ENCODE results near the gene ETV6. TPM values are rescaled to one million over a fixed set of nuclear protein-coding genes. Genes with fewer than 3 reads are reported as not detected.

ETV6 gene
- total and polyA plus RNA-seq, 9 of the 15 experiments (the other 6 are each of a cell fraction or from before 2014, with no cell fraction given), result 0.81 to 12.7 (median 4.1) TPM

DNA sequence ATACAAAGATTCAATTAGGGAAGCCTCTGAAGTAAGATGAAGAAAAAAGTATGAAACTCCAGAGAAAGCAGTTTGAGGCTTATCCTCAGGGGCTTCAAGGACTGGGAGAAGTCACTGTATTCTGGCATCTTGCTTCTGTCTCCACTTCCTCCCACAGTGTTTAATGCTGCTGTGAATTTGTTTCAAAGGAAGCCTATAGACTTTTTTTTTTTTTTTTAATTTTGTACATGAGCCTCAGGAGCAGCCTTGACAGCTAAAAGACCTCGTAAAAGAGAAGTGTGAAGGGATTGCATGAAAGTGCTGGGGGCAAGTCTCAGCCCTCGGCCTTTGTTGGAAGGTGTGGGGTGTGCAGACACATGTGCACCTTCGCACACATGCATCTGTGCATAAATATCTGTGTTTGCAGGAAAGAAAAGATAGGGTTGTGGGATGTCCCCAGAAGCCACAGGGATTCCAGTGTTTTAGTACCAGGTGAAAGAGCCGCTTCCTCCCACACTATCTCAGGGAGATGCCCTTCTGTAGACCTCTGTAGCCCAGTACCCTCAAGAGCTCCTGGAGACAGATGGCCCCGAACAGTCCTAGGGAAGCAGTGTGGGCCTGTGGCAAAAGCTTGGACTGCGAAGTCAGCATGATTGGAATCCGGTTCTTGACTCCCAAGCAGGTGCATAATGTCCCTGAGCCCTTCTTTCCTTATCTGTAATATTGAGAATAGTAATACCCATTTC lies 227.8 kb downstream of the ETV6 start:
- H3K36me3 ChIP-seq (ENCODE audit: control insufficient read depth, insufficient read depth, low read length), result no peaks in the 10 kb centered on the region
- no peaks in the 10 kb centered on the region for H3K4me1 ChIP-seq (replicated peaks in 1 of 2; ENCODE audit: control insufficient read depth in 2 of 2, insufficient read depth in 2 of 2, low read length in 2 of 2)
- ATAC-seq, result no peak
- no peaks in the 10 kb centered on the region for H3K79me2 ChIP-seq (ENCODE audit: control insufficient read depth, insufficient read depth, low read length)
- 67% methylated on average over 3 of the region's 7 CpGs for whole genome bisulfite sequencing (ENCODE audit: insufficient coverage, low coverage, missing lambda C conversion rate)
- H3K9me1 ChIP-seq (ENCODE audit: control insufficient read depth, insufficient read depth, low read length), result no peaks in the 10 kb centered on the region
- intact Hi-C loops (cut with micrococcal nuclease), result no loop called here
- no peaks in the 10 kb centered on the region for H4K20me1 ChIP-seq (replicated peaks; ENCODE audit: control insufficient read depth, insufficient read depth, low read length)
- POLR2A ChIA-PET, result no interaction called here
- CTCF ChIA-PET (ENCODE audit: low intra/inter-chr PET ratio), result no interaction called here
- no peak overlapping the region for H3K4me2 ChIP-seq (ENCODE audit: insufficient read depth, low read length)
- no peak overlapping the region for H3K4me3 ChIP-seq
- no peak overlapping the region for H3K27ac ChIP-seq (ENCODE audit: extremely low read depth, low read depth, low read length)
- no peaks in the 10 kb centered on the region for H3K9me3 ChIP-seq (replicated peaks; ENCODE audit: control insufficient read depth, insufficient read depth, low read depth, low read length)
- H3K9ac ChIP-seq (ENCODE audit: insufficient read depth in 1 of 2, low read depth in 2 of 2, low read length in 2 of 2), result no peak overlapping the region
- no peak for FAIRE-seq
- no peak overlapping the region for H2AFZ ChIP-seq (ENCODE audit: low read depth, low read length)
- in situ Hi-C loops (cut with MboI), result no loop called here
- DNase-seq (ENCODE audit: extremely low read depth in 1 of 4, low spot score in 3 of 4), result no peak
- no TSS peak for BruUV-seq (replicated peaks)
- no peaks in the 10 kb centered on the region for H3K27me3 ChIP-seq (ENCODE audit: control insufficient read depth in 2 of 2, insufficient read depth in 2 of 2, low read length in 2 of 2)
- TF ChIP-seq GABPA (tag; conservative IDR thresholded peaks at IDR 0.05; ENCODE audit: low read depth) (no peak), COPS2 (conservative IDR thresholded peaks at IDR 0.05) (no peak), PHF21A (IDR thresholded peaks at IDR 0.05; ENCODE audit: borderline replicate concordance, low read depth) (no peak), C11orf30 (IDR thresholded peaks at IDR 0.05; ENCODE audit: low read depth) (no peak), XRCC4 (IDR thresholded peaks at IDR 0.05; ENCODE audit: extremely low read depth, insufficient read depth, insufficient read length) (no peak), TEAD4 (IDR thresholded peaks at IDR 0.05; ENCODE audit: low read length) (no peak), TEAD4 (CRISPR knock-in tag; IDR thresholded peaks at IDR 0.05; ENCODE audit: borderline replicate concordance) (no peak), KAT7 (CRISPR knock-in tag; IDR thresholded peaks at IDR 0.05; ENCODE audit: borderline replicate concordance) (no peak), ZNF586 (CRISPR knock-in tag; conservative IDR thresholded peaks at IDR 0.05) (no peak), TGIF2 (CRISPR knock-in tag; IDR thresholded peaks at IDR 0.05) (no peak)
- TF ChIP-seq, protein P1, sequence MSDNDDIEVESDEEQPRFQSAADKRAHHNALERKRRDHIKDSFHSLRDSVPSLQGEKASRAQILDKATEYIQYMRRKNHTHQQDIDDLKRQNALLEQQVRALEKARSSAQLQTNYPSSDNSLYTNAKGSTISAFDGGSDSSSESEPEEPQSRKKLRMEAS (CRISPR knock-in tag; IDR thresholded peaks at IDR 0.05), result no peak
- TF ChIP-seq, protein P2, sequence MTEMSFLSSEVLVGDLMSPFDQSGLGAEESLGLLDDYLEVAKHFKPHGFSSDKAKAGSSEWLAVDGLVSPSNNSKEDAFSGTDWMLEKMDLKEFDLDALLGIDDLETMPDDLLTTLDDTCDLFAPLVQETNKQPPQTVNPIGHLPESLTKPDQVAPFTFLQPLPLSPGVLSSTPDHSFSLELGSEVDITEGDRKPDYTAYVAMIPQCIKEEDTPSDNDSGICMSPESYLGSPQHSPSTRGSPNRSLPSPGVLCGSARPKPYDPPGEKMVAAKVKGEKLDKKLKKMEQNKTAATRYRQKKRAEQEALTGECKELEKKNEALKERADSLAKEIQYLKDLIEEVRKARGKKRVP (CRISPR knock-in tag; IDR thresholded peaks at IDR 0.05), result no peak
- TF ChIP-seq, protein P3, sequence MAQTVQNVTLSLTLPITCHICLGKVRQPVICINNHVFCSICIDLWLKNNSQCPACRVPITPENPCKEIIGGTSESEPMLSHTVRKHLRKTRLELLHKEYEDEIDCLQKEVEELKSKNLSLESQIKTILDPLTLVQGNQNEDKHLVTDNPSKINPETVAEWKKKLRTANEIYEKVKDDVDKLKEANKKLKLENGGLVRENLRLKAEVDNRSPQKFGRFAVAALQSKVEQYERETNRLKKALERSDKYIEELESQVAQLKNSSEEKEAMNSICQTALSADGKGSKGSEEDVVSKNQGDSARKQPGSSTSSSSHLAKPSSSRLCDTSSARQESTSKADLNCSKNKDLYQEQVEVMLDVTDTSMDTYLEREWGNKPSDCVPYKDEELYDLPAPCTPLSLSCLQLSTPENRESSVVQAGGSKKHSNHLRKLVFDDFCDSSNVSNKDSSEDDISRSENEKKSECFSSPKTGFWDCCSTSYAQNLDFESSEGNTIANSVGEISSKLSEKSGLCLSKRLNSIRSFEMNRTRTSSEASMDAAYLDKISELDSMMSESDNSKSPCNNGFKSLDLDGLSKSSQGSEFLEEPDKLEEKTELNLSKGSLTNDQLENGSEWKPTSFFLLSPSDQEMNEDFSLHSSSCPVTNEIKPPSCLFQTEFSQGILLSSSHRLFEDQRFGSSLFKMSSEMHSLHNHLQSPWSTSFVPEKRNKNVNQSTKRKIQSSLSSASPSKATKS (CRISPR knock-in tag; IDR thresholded peaks at IDR 0.05), result no peak
- TF ChIP-seq, protein P4, sequence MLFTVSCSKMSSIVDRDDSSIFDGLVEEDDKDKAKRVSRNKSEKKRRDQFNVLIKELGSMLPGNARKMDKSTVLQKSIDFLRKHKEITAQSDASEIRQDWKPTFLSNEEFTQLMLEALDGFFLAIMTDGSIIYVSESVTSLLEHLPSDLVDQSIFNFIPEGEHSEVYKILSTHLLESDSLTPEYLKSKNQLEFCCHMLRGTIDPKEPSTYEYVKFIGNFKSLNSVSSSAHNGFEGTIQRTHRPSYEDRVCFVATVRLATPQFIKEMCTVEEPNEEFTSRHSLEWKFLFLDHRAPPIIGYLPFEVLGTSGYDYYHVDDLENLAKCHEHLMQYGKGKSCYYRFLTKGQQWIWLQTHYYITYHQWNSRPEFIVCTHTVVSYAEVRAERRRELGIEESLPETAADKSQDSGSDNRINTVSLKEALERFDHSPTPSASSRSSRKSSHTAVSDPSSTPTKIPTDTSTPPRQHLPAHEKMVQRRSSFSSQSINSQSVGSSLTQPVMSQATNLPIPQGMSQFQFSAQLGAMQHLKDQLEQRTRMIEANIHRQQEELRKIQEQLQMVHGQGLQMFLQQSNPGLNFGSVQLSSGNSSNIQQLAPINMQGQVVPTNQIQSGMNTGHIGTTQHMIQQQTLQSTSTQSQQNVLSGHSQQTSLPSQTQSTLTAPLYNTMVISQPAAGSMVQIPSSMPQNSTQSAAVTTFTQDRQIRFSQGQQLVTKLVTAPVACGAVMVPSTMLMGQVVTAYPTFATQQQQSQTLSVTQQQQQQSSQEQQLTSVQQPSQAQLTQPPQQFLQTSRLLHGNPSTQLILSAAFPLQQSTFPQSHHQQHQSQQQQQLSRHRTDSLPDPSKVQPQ (CRISPR knock-in tag; IDR thresholded peaks at IDR 0.05; ENCODE audit: borderline replicate concordance), result no peak
- TF ChIP-seq, protein P5, sequence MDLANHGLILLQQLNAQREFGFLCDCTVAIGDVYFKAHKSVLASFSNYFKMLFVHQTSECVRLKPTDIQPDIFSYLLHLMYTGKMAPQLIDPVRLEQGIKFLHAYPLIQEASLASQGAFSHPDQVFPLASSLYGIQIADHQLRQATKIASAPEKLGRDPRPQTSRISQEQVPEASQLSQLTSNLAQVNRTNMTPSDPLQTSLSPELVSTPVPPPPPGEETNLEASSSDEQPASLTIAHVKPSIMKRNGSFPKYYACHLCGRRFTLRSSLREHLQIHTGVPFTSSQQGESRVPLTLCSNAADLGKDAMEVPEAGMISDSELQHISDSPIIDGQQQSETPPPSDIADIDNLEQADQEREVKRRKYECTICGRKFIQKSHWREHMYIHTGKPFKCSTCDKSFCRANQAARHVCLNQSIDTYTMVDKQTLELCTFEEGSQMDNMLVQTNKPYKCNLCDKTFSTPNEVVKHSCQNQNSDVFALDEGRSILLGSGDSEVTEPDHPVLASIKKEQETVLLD (IDR thresholded peaks at IDR 0.05), result no peak
